ENCODE measurements around the gene AMDHD1. TPM values are rescaled to one million over a fixed set of nuclear protein-coding genes. Genes with fewer than 3 reads are reported as not detected.

Gene AMDHD1
- total and polyA plus RNA-seq, 2 of the 8 experiments (the other 6 are each of a cell fraction or from before 2014, with no cell fraction given): 0.14 TPM; not detected in 1

- TF ChIP-seq GABPA (IDR thresholded peaks at IDR 0.05; ENCODE audit: borderline replicate concordance, insufficient read depth, low read length): peak; percentile 58; the same call in 1 of the 2 replicates
- 0 out of 2 replicates have a peak, but pooled peaks have one; percentile 10 for TF ChIP-seq TBP (IDR thresholded peaks at IDR 0.05; ENCODE audit: low read depth, low read length)
- peak in 1 of 3 experiments; percentile 33; a peak in 1 of 4 replicates for TF ChIP-seq CTCF (IDR thresholded peaks at IDR 0.05; ENCODE audit: control extremely low read depth in 1 of 3, insufficient read depth in 1 of 3, low read depth in 1 of 3, low read length in 3 of 3)
- TF ChIP-seq CBX8 (IDR thresholded peaks at IDR 0.05; ENCODE audit: borderline replicate concordance, low read depth, low read length): no peak
- TF ChIP-seq E2F6 (IDR thresholded peaks at IDR 0.05): peak; percentile 58; the same call in 1 of the 2 replicates
- peak; percentile 35; the same call in 1 of the 2 replicates for TF ChIP-seq SUZ12 (IDR thresholded peaks at IDR 0.05; ENCODE audit: low read length)
- peak; percentile 42 for TF ChIP-seq MAX (IDR thresholded peaks at IDR 0.05)
Observed at GRCh38 chr12:95943330-95943842, at the start of gene AMDHD1 (continued).
